ENCODE results near the gene TRUB2.

The TRUB2 gene

DNA sequence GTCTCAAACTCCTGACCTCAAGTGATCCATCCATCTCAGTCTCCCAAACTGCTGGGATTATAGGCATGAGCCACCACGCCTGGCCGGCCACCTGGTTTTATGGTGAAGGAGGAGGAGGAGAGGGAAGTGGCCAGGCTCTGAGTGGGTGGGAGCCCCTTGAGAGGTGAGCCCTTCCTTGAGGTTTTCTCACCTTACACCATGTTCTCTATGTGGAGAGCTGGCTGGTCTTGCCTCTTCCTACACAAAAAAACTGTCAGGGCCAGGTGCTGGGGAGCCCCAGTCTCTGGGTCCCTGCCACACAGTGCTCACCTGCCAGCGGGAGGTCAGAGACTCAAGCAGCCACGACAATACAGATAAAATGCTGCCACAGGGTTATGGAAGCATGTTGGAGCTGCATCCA lies 28.1 kb downstream of the TRUB2 start:
- ATAC-seq = no peak
- TF ChIP-seq RARB (CRISPR knock-in tag; IDR thresholded peaks at IDR 0.05) = no peak
- no peak for TF ChIP-seq ARNTL (CRISPR knock-in tag; IDR thresholded peaks at IDR 0.05; ENCODE audit: borderline replicate concordance, low read depth)

DNA sequence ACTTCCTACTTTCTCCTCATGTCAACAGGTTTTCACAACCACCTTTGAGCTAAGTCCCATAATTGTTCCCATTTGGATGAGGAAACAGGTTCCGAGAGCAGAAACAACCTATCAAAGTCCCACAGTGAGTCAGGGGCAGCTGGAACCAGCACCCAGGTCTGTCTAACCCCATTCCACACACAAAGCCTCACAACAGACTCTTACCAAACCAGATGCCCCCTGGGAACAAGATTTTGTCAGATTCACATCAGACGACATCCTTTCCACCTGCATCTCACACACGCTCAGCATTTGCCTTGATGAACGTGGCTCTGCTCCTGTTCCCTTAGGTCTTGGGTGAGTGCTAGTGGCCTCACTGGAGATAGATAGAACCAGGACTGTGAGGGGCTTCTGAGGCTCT lies 29.2 kb downstream of the TRUB2 start:
- ATAC-seq = no peak
- no peak for TF ChIP-seq ZFP30 (CRISPR knock-in tag; IDR thresholded peaks at IDR 0.05)
- TF ChIP-seq ZC3H10 (CRISPR knock-in tag; IDR thresholded peaks at IDR 0.05) = no peak
- TF ChIP-seq ZFP3 (CRISPR knock-in tag; IDR thresholded peaks at IDR 0.05) = no peak
- no peak for TF ChIP-seq ZNF70 (CRISPR knock-in tag; IDR thresholded peaks at IDR 0.05)
- TF ChIP-seq, protein P1, sequence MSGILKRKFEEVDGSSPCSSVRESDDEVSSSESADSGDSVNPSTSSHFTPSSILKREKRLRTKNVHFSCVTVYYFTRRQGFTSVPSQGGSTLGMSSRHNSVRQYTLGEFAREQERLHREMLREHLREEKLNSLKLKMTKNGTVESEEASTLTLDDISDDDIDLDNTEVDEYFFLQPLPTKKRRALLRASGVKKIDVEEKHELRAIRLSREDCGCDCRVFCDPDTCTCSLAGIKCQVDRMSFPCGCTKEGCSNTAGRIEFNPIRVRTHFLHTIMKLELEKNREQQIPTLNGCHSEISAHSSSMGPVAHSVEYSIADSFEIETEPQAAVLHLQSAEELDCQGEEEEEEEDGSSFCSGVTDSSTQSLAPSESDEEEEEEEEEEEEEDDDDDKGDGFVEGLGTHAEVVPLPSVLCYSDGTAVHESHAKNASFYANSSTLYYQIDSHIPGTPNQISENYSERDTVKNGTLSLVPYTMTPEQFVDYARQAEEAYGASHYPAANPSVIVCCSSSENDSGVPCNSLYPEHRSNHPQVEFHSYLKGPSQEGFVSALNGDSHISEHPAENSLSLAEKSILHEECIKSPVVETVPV (CRISPR knock-in tag; IDR thresholded peaks at IDR 0.05) = no peak
- no peak for TF ChIP-seq GLIS3 (CRISPR knock-in tag; IDR thresholded peaks at IDR 0.05)
- TF ChIP-seq TOX (CRISPR knock-in tag; IDR thresholded peaks at IDR 0.05; ENCODE audit: borderline replicate concordance) = no peak
- TF ChIP-seq ARNTL (CRISPR knock-in tag; IDR thresholded peaks at IDR 0.05; ENCODE audit: borderline replicate concordance, low read depth) = no peak
- TF ChIP-seq, protein P2, sequence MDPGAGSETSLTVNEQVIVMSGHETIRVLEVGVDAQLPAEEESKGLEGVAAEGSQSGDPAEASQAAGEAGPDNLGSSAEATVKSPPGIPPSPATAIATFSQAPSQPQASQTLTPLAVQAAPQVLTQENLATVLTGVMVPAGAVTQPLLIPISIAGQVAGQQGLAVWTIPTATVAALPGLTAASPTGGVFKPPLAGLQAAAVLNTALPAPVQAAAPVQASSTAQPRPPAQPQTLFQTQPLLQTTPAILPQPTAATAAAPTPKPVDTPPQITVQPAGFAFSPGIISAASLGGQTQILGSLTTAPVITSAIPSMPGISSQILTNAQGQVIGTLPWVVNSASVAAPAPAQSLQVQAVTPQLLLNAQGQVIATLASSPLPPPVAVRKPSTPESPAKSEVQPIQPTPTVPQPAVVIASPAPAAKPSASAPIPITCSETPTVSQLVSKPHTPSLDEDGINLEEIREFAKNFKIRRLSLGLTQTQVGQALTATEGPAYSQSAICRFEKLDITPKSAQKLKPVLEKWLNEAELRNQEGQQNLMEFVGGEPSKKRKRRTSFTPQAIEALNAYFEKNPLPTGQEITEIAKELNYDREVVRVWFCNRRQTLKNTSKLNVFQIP (CRISPR knock-in tag; IDR thresholded peaks at IDR 0.05; ENCODE audit: borderline replicate concordance, low read depth) = no peak
- no peak for TF ChIP-seq PPARA (CRISPR knock-in tag; IDR thresholded peaks at IDR 0.05; ENCODE audit: borderline replicate concordance)
- no peak for TF ChIP-seq CSDC2 (CRISPR knock-in tag; IDR thresholded peaks at IDR 0.05)
- no peak for TF ChIP-seq ESRRG (CRISPR knock-in tag; IDR thresholded peaks at IDR 0.05)
- TF ChIP-seq OSR1 (CRISPR knock-in tag; IDR thresholded peaks at IDR 0.05) = no peak
- no peak for TF ChIP-seq TCF4 (CRISPR knock-in tag; IDR thresholded peaks at IDR 0.05; ENCODE audit: borderline replicate concordance)
- TF ChIP-seq ZNF565 (CRISPR knock-in tag; conservative IDR thresholded peaks at IDR 0.05; ENCODE audit: low read depth) = no peak
- no peak for TF ChIP-seq ISL1 (CRISPR knock-in tag; IDR thresholded peaks at IDR 0.05)
- no peak for TF ChIP-seq RARB (CRISPR knock-in tag; IDR thresholded peaks at IDR 0.05)
- TF ChIP-seq, protein P3, sequence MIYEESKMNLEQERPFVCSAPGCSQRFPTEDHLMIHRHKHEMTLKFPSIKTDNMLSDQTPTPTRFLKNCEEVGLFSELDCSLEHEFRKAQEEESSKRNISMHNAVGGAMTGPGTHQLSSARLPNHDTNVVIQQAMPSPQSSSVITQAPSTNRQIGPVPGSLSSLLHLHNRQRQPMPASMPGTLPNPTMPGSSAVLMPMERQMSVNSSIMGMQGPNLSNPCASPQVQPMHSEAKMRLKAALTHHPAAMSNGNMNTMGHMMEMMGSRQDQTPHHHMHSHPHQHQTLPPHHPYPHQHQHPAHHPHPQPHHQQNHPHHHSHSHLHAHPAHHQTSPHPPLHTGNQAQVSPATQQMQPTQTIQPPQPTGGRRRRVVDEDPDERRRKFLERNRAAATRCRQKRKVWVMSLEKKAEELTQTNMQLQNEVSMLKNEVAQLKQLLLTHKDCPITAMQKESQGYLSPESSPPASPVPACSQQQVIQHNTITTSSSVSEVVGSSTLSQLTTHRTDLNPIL (CRISPR knock-in tag; IDR thresholded peaks at IDR 0.05; ENCODE audit: low read depth) = no peak
- TF ChIP-seq, protein P4, sequence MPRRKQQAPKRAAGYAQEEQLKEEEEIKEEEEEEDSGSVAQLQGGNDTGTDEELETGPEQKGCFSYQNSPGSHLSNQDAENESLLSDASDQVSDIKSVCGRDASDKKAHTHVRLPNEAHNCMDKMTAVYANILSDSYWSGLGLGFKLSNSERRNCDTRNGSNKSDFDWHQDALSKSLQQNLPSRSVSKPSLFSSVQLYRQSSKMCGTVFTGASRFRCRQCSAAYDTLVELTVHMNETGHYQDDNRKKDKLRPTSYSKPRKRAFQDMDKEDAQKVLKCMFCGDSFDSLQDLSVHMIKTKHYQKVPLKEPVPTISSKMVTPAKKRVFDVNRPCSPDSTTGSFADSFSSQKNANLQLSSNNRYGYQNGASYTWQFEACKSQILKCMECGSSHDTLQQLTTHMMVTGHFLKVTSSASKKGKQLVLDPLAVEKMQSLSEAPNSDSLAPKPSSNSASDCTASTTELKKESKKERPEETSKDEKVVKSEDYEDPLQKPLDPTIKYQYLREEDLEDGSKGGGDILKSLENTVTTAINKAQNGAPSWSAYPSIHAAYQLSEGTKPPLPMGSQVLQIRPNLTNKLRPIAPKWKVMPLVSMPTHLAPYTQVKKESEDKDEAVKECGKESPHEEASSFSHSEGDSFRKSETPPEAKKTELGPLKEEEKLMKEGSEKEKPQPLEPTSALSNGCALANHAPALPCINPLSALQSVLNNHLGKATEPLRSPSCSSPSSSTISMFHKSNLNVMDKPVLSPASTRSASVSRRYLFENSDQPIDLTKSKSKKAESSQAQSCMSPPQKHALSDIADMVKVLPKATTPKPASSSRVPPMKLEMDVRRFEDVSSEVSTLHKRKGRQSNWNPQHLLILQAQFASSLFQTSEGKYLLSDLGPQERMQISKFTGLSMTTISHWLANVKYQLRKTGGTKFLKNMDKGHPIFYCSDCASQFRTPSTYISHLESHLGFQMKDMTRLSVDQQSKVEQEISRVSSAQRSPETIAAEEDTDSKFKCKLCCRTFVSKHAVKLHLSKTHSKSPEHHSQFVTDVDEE (CRISPR knock-in tag; IDR thresholded peaks at IDR 0.05) = no peak

DNA sequence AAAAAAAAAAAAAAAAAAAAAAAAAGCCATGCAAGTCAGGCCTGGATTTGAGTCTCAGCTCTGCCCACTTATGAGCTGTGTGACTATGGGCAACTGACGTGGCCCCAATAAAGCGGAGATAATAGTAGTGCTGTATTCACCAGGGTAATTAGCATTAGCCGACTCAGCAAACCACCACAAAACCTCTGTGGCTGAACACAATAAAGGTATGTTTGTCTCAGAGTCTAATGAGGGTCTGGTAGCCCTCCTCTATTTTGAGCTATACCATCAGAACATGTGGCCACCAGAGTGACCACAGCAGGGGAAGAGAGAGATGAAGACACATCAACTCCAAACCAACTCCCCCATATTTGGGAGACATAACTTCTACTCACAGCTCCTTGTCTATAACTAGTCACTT lies 30.2 kb downstream of the TRUB2 start:
- no peak for TF ChIP-seq ISL1 (CRISPR knock-in tag; IDR thresholded peaks at IDR 0.05)
- no peak for TF ChIP-seq RARB (CRISPR knock-in tag; IDR thresholded peaks at IDR 0.05)
- TF ChIP-seq GLIS3 (CRISPR knock-in tag; IDR thresholded peaks at IDR 0.05) = no peak
- TF ChIP-seq OSR1 (CRISPR knock-in tag; IDR thresholded peaks at IDR 0.05) = no peak
- TF ChIP-seq, protein P2 (CRISPR knock-in tag; IDR thresholded peaks at IDR 0.05; ENCODE audit: borderline replicate concordance, low read depth) = no peak
- no peak for TF ChIP-seq ARNTL (CRISPR knock-in tag; IDR thresholded peaks at IDR 0.05; ENCODE audit: borderline replicate concordance, low read depth)
- TF ChIP-seq ZFP3 (CRISPR knock-in tag; IDR thresholded peaks at IDR 0.05) = no peak
- no peak for TF ChIP-seq ZFP30 (CRISPR knock-in tag; IDR thresholded peaks at IDR 0.05)
- TF ChIP-seq, protein P5, sequence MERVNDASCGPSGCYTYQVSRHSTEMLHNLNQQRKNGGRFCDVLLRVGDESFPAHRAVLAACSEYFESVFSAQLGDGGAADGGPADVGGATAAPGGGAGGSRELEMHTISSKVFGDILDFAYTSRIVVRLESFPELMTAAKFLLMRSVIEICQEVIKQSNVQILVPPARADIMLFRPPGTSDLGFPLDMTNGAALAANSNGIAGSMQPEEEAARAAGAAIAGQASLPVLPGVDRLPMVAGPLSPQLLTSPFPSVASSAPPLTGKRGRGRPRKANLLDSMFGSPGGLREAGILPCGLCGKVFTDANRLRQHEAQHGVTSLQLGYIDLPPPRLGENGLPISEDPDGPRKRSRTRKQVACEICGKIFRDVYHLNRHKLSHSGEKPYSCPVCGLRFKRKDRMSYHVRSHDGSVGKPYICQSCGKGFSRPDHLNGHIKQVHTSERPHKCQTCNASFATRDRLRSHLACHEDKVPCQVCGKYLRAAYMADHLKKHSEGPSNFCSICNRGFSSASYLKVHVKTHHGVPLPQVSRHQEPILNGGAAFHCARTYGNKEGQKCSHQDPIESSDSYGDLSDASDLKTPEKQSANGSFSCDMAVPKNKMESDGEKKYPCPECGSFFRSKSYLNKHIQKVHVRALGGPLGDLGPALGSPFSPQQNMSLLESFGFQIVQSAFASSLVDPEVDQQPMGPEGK (CRISPR knock-in tag; IDR thresholded peaks at IDR 0.05; ENCODE audit: borderline replicate concordance) = no peak
- no peak for TF ChIP-seq BACH2 (CRISPR knock-in tag; IDR thresholded peaks at IDR 0.05; ENCODE audit: borderline replicate concordance)
- TF ChIP-seq ZNF70 (CRISPR knock-in tag; IDR thresholded peaks at IDR 0.05) = no peak
- TF ChIP-seq ZNF8 (CRISPR knock-in tag; IDR thresholded peaks at IDR 0.05) = no peak
- no peak for TF ChIP-seq SNAI2 (CRISPR knock-in tag; IDR thresholded peaks at IDR 0.05)
- no peak for TF ChIP-seq ZC3H10 (CRISPR knock-in tag; IDR thresholded peaks at IDR 0.05)
- TF ChIP-seq CSDC2 (CRISPR knock-in tag; IDR thresholded peaks at IDR 0.05) = no peak

More for the DNA sequence above, 30.2 kb downstream of the TRUB2 start:
- ATAC-seq = no peak

Measured in SK-N-SH treated with all-trans-retinoic acid at 6 μM for 48 hours (cell line).